Duodenal mucosa (tissue), 2 donors: ENCODE results near the gene PLEKHA1.

Source experiments
- H3K27ac ChIP-seq: one replicate; pipeline ENCODE4 v1.7.0; 2013; ENCODE audit warnings: low read depth, low read length
- H3K27me3 ChIP-seq, 2 donors: one replicate each; pipeline ENCODE4 v1.7.0; 2013; ENCODE audit warnings: low read length in 2 of 2, control low read depth in 1 of 2; ENCODE audit not compliant: insufficient read depth in 2 of 2, control insufficient read depth in 1 of 2
- H3K36me3 ChIP-seq, 2 donors: one replicate each; pipeline ENCODE4 v1.7.0; 2013; ENCODE audit warnings: low read length in 2 of 2, control low read depth in 1 of 2; ENCODE audit not compliant: insufficient read depth in 2 of 2, control insufficient read depth in 1 of 2
- H3K4me1 ChIP-seq, 2 donors: one replicate each; pipeline ENCODE4 v1.7.0; 2013; ENCODE audit warnings: low read length in 2 of 2, control low read depth in 1 of 2; ENCODE audit not compliant: insufficient read depth in 2 of 2, control insufficient read depth in 1 of 2
- H3K4me3 ChIP-seq, 2 donors: one replicate each; pipeline ENCODE4 v1.7.0; 2013; ENCODE audit warnings: low read length in 2 of 2, low read depth in 1 of 2
- H3K9ac ChIP-seq, 2 donors: one replicate each; pipeline ENCODE4 v1.7.0; 2013; ENCODE audit warnings: low read length in 2 of 2, low read depth in 1 of 2
- H3K9me3 ChIP-seq, 2 donors: one replicate each; pipeline ENCODE4 v1.7.0; 2013; ENCODE audit warnings: low read length in 2 of 2, control low read depth in 1 of 2; ENCODE audit not compliant: control insufficient read depth in 1 of 2

PLEKHA1 gene

DNA sequence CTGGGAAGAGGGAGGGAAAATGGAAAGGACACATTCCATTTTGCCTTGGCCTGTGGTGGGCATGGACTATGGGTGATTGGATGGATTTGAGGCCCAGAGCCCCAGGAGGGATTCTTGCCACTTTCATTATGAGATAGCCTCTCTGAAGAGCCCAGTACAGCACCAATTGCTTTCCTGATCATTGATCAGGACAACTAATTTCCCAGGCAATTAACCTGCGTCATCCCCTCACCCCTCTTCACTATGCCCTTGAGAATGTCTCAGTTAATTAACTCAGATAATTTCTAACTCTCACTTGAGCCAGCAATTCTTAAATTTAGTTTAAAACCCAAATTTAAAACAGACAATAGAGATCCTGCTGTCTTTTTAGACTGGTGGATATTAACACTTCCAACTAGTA lies 13.5 kb upstream of the PLEKHA1 start:
- H3K27ac ChIP-seq = no peak overlapping the region
- no peak overlapping the region for H3K4me3 ChIP-seq
- no peaks in the 10 kb centered on the region for H3K27me3 ChIP-seq
- no peaks in the 10 kb centered on the region for H3K36me3 ChIP-seq
- no peaks in the 10 kb centered on the region for H3K9me3 ChIP-seq
- no peaks in the 10 kb centered on the region for H3K4me1 ChIP-seq
- no peak overlapping the region for H3K9ac ChIP-seq

DNA sequence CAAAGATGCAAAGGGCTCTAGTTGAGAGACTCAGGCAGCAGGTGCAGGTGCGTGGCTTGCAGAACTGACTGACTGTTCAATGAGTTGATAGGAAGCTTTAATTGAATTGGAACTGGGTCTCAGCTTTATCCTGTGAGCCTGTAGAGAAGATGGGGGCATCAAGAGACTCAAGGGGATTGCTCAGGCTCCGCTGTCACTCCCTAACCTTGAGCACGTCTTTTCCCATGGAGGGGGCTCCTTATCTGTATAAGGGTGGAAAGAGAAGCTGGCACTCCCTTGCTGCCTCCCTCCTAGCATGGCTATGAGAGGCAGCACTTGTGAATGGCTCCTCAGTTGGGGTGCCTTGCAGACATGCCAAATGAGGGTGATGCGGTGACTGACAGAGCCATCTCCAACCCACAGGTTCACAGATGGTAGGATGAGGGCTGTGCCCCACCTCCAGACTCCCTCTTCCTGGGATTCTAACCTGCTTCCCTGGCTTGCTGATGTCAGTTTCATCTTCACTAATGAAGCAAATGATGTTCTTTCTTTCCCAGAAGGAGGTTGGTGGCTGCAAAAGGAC lies 12.4 kb upstream of the PLEKHA1 start:
- Histone ChIP-seq H3K27ac (no peak overlapping the region), H3K9ac (no peak overlapping the region), H3K27me3 (no peaks in the 10 kb centered on the region), H3K36me3 (no peaks in the 10 kb centered on the region), H3K4me1 (no peaks in the 10 kb centered on the region), H3K9me3 (no peaks in the 10 kb centered on the region), H3K4me3 (no peak overlapping the region)

DNA sequence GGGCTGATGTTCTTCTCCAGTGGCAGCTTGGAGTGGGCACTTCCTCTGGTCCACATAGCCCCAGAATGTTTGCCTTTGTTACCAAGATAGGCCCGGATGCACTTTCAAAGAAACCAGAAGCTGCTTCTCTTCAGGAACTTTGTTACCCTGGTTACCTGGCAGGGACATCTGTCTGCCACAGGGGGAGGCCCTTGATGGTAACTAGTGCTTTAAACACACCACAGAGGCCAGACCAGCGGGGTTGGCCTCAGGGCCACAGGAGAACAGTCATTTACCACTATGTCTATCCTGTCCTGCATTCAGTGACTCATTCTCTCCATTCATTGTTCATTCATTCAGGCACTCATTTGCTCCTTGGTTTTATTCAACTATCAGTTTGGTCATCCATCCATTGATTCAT lies 11.9 kb upstream of the PLEKHA1 start:
- H3K9ac ChIP-seq = no peak overlapping the region
- no peak overlapping the region for H3K4me3 ChIP-seq
- H3K36me3 ChIP-seq = no peaks in the 10 kb centered on the region
- peaks cover 0 to 2% of the 10 kb centered on the region in 2 donors for H3K9me3 ChIP-seq
- H3K27ac ChIP-seq = no peak overlapping the region
- no peaks in the 10 kb centered on the region for H3K4me1 ChIP-seq
- no peaks in the 10 kb centered on the region for H3K27me3 ChIP-seq

DNA sequence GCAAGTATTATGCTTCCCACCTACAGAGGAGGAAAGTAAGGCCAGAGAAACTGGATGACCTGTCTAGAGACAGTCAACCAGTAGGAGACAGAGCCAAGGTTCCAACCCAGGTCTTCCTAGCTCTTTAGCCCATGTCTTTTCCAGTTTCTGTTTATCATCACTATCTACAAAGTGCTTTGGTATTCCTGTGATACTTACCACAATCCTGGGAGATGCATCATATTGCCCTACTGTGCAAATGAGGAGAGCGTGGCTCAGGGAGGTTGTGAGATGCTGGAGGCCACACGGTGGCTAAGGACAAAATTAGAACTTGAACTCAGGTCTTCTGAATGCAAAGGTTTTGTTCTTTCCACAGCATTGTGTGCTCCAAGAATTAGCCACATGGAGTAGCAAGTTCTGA lies 11.2 kb upstream of the PLEKHA1 start:
- Histone ChIP-seq H3K27ac (no peak overlapping the region), H3K4me3 (no peak overlapping the region), H3K9me3 (peaks cover 0 to 4% of the 10 kb centered on the region in 2 donors), H3K9ac (no peak overlapping the region), H3K36me3 (no peaks in the 10 kb centered on the region), H3K4me1 (no peaks in the 10 kb centered on the region), H3K27me3 (no peaks in the 10 kb centered on the region)

DNA sequence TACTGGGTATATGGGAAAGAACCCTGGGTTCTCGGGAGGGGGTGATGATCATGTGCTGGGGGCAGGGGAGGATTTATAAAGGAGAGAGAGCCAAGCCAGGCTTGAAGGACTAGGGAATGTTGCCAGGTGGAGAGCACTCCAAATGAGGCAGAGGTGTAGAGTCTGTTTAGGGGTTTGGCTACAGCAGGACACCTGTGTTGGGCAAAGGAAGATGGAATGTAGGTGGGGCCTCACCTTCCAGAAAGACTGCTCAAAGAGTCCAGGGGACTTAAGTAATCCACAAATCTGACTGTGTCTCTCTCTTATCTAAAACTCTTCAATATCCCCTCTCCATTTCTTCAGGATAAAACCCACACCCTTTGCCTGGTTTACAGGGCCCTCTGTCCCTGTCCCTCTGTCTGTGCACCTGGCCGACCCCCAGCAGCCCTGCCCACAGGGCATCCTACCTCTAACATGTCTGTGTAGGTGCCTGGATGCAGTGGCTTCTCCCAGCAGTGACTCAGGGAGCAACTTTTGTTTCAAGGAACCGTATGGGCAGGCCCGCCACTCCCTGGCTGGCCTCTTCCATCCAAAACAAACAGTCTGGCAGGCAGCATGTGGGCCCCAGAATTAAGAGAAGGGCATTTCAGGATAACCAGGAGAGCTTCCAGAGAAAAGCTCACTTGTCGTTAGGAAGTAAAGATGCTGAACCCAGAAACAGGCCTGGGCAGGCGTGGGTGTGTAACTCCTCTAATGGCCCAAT lies 10.6 kb upstream of the PLEKHA1 start:
- Histone ChIP-seq H3K9ac (no peak overlapping the region), H3K36me3 (no peaks in the 10 kb centered on the region), H3K4me1 (no peaks in the 10 kb centered on the region), H3K27ac (no peak overlapping the region), H3K4me3 (no peak overlapping the region), H3K27me3 (no peaks in the 10 kb centered on the region), H3K9me3 (peaks cover 0 to 4% of the 10 kb centered on the region in 2 donors)

GRCh38 chr10:122368502-122369254 lies 5.8 kb upstream of the PLEKHA1 start:
- no peaks in the 10 kb centered on the region for H3K36me3 ChIP-seq
- H3K9me3 ChIP-seq = peaks cover 0 to 4% of the 10 kb centered on the region in 2 donors
- H3K27ac ChIP-seq = no peak overlapping the region
- H3K9ac ChIP-seq = no peak overlapping the region
- no peak overlapping the region for H3K4me3 ChIP-seq
- no peaks in the 10 kb centered on the region for H3K27me3 ChIP-seq
- peaks cover under 1 to 4% of the 10 kb centered on the region in 2 donors for H3K4me1 ChIP-seq

DNA sequence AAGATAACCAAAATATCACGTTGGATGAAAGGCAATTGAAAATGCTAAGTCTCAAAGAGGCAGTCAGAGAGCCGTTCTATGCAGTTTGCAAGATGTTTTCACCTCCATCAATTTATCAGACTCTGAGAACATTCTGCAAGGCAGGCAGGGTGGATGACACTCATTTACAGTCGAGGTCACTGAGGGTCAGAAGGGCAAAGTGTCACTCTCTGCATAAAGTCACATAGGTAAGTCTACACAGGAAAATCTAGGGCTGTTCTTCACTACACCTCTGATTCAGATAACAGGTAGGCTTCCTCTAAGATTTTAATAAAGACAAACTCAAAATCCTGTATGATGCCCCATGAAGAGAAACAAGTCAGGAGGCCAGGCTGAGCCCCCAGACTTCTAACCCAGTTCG lies 1.4 kb upstream of the PLEKHA1 start:
- Histone ChIP-seq H3K27me3 (no peaks in the 10 kb centered on the region), H3K4me3 (no peak overlapping the region), H3K27ac (no peak overlapping the region), H3K9me3 (no peaks in the 10 kb centered on the region), H3K9ac (no peak overlapping the region), H3K36me3 (no peaks in the 10 kb centered on the region), H3K4me1 (peaks cover 10% of the 10 kb centered on the region in 2 donors)

GRCh38 chr10:122373721-122374120 lies 787 bp upstream of the PLEKHA1 start:
- H3K4me1 ChIP-seq = peaks cover 10% of the 10 kb centered on the region in 2 donors

GRCh38 chr10:122374859-122375678 lies 561 bp downstream of the PLEKHA1 start:
- Histone ChIP-seq H3K27me3 (no peaks in the 10 kb centered on the region), H3K36me3 (peaks cover 0 to under 1% of the 10 kb centered on the region in 2 donors), H3K9me3 (no peaks in the 10 kb centered on the region), H3K4me3 (peak overlapping the region; percentile 72 to 83), H3K27ac (peak overlapping the region; percentile 94), H3K9ac (peak overlapping the region; percentile 60 to 80), H3K4me1 (peaks cover 10% of the 10 kb centered on the region in 2 donors)

More at GRCh38 chr10:122373721-122374120, 787 bp upstream of the PLEKHA1 start:
- Histone ChIP-seq H3K27me3 (no peaks in the 10 kb centered on the region), H3K9me3 (no peaks in the 10 kb centered on the region), H3K9ac (peak overlapping the region; percentile 40 to 72), H3K27ac (no peak overlapping the region), H3K36me3 (no peaks in the 10 kb centered on the region), H3K4me3 (peak overlapping the region; percentile 72 to 80)
